IMR-90 (cell line): ENCODE data around the gene ZNF565. TPM values are rescaled to one million over a fixed set of nuclear protein-coding genes. Genes with fewer than 3 reads are reported as not detected.

Source experiments
- ATAC-seq: fragments of 200-7000 bp; cut with Tn5 transposase; 2 replicates; pipeline ENCODE4 v1.9.1; 2020; ENCODE audit warnings: low read depth, mild to moderate bottlenecking, moderate library complexity
- BruUV-seq: library from RNA; stranded (reverse); fragments of 400-500 nt; replicated peaks from 2 replicates; lab custom pipeline; 2021; lab: Mats Ljungman, UMichigan
- CTCF ChIA-PET: fragments of 300-600 bp; formaldehyde crosslinking; extraction: SDS; loops from one replicate; lab custom pipeline; 2021; ENCODE audit warnings: antibody characterized with exemption; lab: Yijun Ruan, JAX
- POLR2A ChIA-PET: fragments of 300-600 bp; sonication (Branson Sonifier 250); formaldehyde crosslinking; loops from one replicate; lab custom pipeline; 2022; ENCODE audit warnings: antibody characterized with exemption; ENCODE audit not compliant: unreplicated experiment; lab: Charles Lee
- DNase-seq: peaks from one replicate; pipeline ENCODE4 v3.0.0; 2013
- H2AFZ ChIP-seq: replicated peaks from 2 replicates; pipeline ENCODE3; 2013; ENCODE audit warnings: low read length, mild to moderate bottlenecking; ENCODE audit not compliant: poor library complexity
- H2AK5ac ChIP-seq: 2 replicates; pipeline ENCODE4 v1.6.1; 2013; ENCODE audit warnings: low read depth, low read length, inconsistent platforms
- H2AK9ac ChIP-seq: replicated peaks from 2 replicates; pipeline ENCODE3; 2013; ENCODE audit warnings: mild to moderate bottlenecking, low read depth, low read length, moderate library complexity; ENCODE audit not compliant: poor library complexity
- H2BK120ac ChIP-seq: 2 replicates; pipeline ENCODE4 v1.6.1; 2013; ENCODE audit warnings: low read depth, low read length, inconsistent platforms
- H2BK15ac ChIP-seq: 3 replicates; pipeline ENCODE4 v1.6.1; 2013; ENCODE audit warnings: low read depth, low read length, inconsistent platforms
- H2BK20ac ChIP-seq: 2 replicates; pipeline ENCODE4 v1.6.1; 2013; ENCODE audit warnings: low read depth, mild to moderate bottlenecking, inconsistent platforms, low read length, moderate library complexity
- H2BK5ac ChIP-seq: 2 replicates; pipeline ENCODE4 v1.6.1; 2013; ENCODE audit warnings: mild to moderate bottlenecking, low read depth, low read length, inconsistent platforms; ENCODE audit not compliant: poor library complexity, severe bottlenecking
- H3K14ac ChIP-seq: replicated peaks from 2 replicates; pipeline ENCODE4 v1.6.1; 2013; ENCODE audit warnings: low read depth, low read length, inconsistent platforms
- H3K18ac ChIP-seq: 2 replicates; pipeline ENCODE4 v1.6.1; 2013; ENCODE audit warnings: low read depth, low read length, control low read depth
- H3K23ac ChIP-seq: 2 replicates; pipeline ENCODE4 v1.6.1; 2013; ENCODE audit warnings: low read depth, low read length, inconsistent platforms
- H3K27ac ChIP-seq: 2 replicates; pipeline ENCODE4 v1.5.1; 2013; ENCODE audit warnings: mild to moderate bottlenecking, control low read depth, low read length; ENCODE audit not compliant: insufficient read depth
- H3K27me3 ChIP-seq: 2 replicates; pipeline ENCODE4 v1.6.1; 2013; ENCODE audit warnings: low read length; ENCODE audit not compliant: control insufficient read depth, insufficient read depth
- H3K36me3 ChIP-seq: 2 replicates; pipeline ENCODE4 v1.6.1; 2013; ENCODE audit warnings: low read length, mixed read lengths; ENCODE audit not compliant: control insufficient read depth, insufficient read depth
- H3K4ac ChIP-seq: 2 replicates; pipeline ENCODE4 v1.6.1; 2013; ENCODE audit warnings: low read depth, low read length, inconsistent platforms
- H3K4me1 ChIP-seq: 2 replicates; pipeline ENCODE4 v1.6.1; 2013; ENCODE audit warnings: low read length, mixed read lengths; ENCODE audit not compliant: control insufficient read depth, insufficient read depth
- H3K4me2 ChIP-seq: 2 replicates; pipeline ENCODE4 v1.6.1; 2013; ENCODE audit warnings: low read depth, mild to moderate bottlenecking, control low read depth, low read length, moderate library complexity
- H3K4me3 ChIP-seq: 2 replicates; pipeline ENCODE4 v1.5.1; 2013; ENCODE audit warnings: low read depth, mild to moderate bottlenecking, control low read depth, low read length, moderate library complexity; ENCODE audit not compliant: insufficient read depth
- H3K56ac ChIP-seq: 2 replicates; pipeline ENCODE4 v1.6.1; 2013; ENCODE audit warnings: low read length, inconsistent platforms; ENCODE audit not compliant: insufficient read depth; ENCODE audit errors: extremely low read depth
- H3K79me1 ChIP-seq, 2 experiments: 2 replicates each; pipeline ENCODE4 v1.6.1; 2013; ENCODE audit warnings: low read length in 2 of 2, inconsistent platforms in 1 of 2, low read depth in 1 of 2
- H3K9ac ChIP-seq: 2 replicates; pipeline ENCODE4 v1.6.1; 2013; ENCODE audit warnings: low read depth, low read length, control low read depth
- H3K9me1 ChIP-seq: 2 replicates; pipeline ENCODE4 v1.6.1; 2013; ENCODE audit warnings: low read length, inconsistent platforms; ENCODE audit not compliant: insufficient read depth
- H3K9me3 ChIP-seq: 2 replicates; pipeline ENCODE4 v1.6.1; 2013; ENCODE audit warnings: low read length; ENCODE audit not compliant: control insufficient read depth, insufficient read depth
- H4K20me1 ChIP-seq: 2 replicates; pipeline ENCODE4 v1.6.1; 2013; ENCODE audit warnings: low read length, inconsistent platforms; ENCODE audit not compliant: insufficient read depth
- H4K5ac ChIP-seq: 2 replicates; pipeline ENCODE4 v1.6.1; 2013; ENCODE audit warnings: mild to moderate bottlenecking, low read depth, low read length, control low read depth
- H4K8ac ChIP-seq, 2 experiments: 2 replicates each; pipeline ENCODE4 v1.6.1; 2013; ENCODE audit warnings: low read depth in 2 of 2, low read length in 2 of 2, control low read depth in 1 of 2, inconsistent platforms in 1 of 2
- H4K91ac ChIP-seq: 2 replicates; pipeline ENCODE4 v1.6.1; 2013; ENCODE audit warnings: low read depth, low read length, inconsistent platforms; ENCODE audit not compliant: insufficient read depth
- BHLHE40 ChIP-seq: fragments of 150-350 bp; IDR thresholded peaks from 2 replicates; pipeline ENCODE4 v1.6.1; 2016; ENCODE audit warnings: mild to moderate bottlenecking, low read depth, low read length
- CEBPB ChIP-seq: IDR thresholded peaks from 2 replicates; pipeline ENCODE4 v1.6.1; 2012; ENCODE audit warnings: low read depth, low read length, improper control_type of control experiment
- CHD1 ChIP-seq: IDR thresholded peaks from 2 replicates; pipeline ENCODE4 v1.6.1; 2012; ENCODE audit warnings: low read depth, low read length, improper control_type of control experiment
- FOS ChIP-seq: fragments of 150-350 bp; IDR thresholded peaks from 2 replicates; pipeline ENCODE4 v1.6.1; 2016; ENCODE audit warnings: low read depth, low read length
- MAFK ChIP-seq: IDR thresholded peaks from 2 replicates; pipeline ENCODE4 v1.6.1; 2012; ENCODE audit warnings: low read depth, low read length, improper control_type of control experiment
- MAZ ChIP-seq: IDR thresholded peaks from 2 replicates; pipeline ENCODE4 v1.6.1; 2012; ENCODE audit warnings: low read depth, mild to moderate bottlenecking, low read length, improper control_type of control experiment, moderate library complexity, borderline replicate concordance
- MXI1 ChIP-seq: IDR thresholded peaks from 2 replicates; pipeline ENCODE4 v1.6.1; 2012; ENCODE audit warnings: low read depth, mild to moderate bottlenecking, low read length, moderate library complexity, borderline replicate concordance
- NFE2L2 ChIP-seq: fragments of 150-350 bp; IDR thresholded peaks from 2 replicates; pipeline ENCODE4 v1.6.1; 2016; ENCODE audit warnings: low read depth, mild to moderate bottlenecking, low read length
- POLR2A ChIP-seq: IDR thresholded peaks from 2 replicates; pipeline ENCODE4 v1.6.1; 2012; ENCODE audit warnings: mild to moderate bottlenecking, low read depth, low read length
- RAD21 ChIP-seq: IDR thresholded peaks from 2 replicates; pipeline ENCODE4 v1.6.1; 2012; ENCODE audit warnings: low read length, improper control_type of control experiment
- RCOR1 ChIP-seq: IDR thresholded peaks from 2 replicates; pipeline ENCODE4 v1.6.1; 2012; ENCODE audit warnings: mild to moderate bottlenecking, low read length, improper control_type of control experiment; ENCODE audit not compliant: insufficient replicate concordance
- RFX5 ChIP-seq: IDR thresholded peaks from 2 replicates; pipeline ENCODE4 v1.8.0; 2012; ENCODE audit warnings: low read depth, mild to moderate bottlenecking, low read length, moderate library complexity
- SMC3 ChIP-seq: fragments of 150-350 bp; IDR thresholded peaks from 2 replicates; pipeline ENCODE4 v1.6.1; 2016; ENCODE audit warnings: low read depth, mild to moderate bottlenecking, antibody characterized with exemption, low read length, moderate library complexity
- WGBS, 2 experiments: methylation state at CpG; one replicate each; pipeline versions ENCODE4 v1.1.5 to v1.1.7; 2013; ENCODE audit warnings: missing lambda C conversion rate in 2 of 2; ENCODE audit not compliant: insufficient read length in 1 of 2; ENCODE audit errors: extremely low coverage in 2 of 2; 5-methylcytosine and 5-hydroxymethylcytosine counted together
- dilution Hi-C: fragments of 300-500 bp; cut with HindIII; formaldehyde crosslinking; loops from one replicate; pipeline ENCODE4 v1.14.3; 2018; ENCODE audit warnings: low sequenced_read_pairs; ENCODE audit not compliant: unreplicated experiment
- in situ Hi-C: fragments of 300-500 bp; cut with MboI; formaldehyde crosslinking; loops from 3 replicates; pipeline ENCODE4 v1.14.3; 2019; ENCODE audit warnings: low sequenced_read_pairs, inconsistent platforms, mixed read lengths
- intact Hi-C: fragments of 100-400 bp; cut with micrococcal nuclease; formaldehyde crosslinking; loops from 2 replicates; pipeline ENCODE4 v1.10.0; 2022
- polyA plus RNA-seq, 3 experiments: library from polyadenylated mRNA; depleted of rRNA; stranded (reverse); fragments of >200 nt; gene quantifications; 2 replicates each; pipeline ENCODE4 v1.2.3, GENCODE V29; 2012; ENCODE audit warnings: low replicate concordance in 1 of 3
- total RNA-seq: library from RNA; depleted of rRNA; stranded (reverse); fragments of >200 nt; gene quantifications from 2 replicates; pipeline ENCODE4 v1.2.3, GENCODE V29; 2012
- TF ChIP-seq, protein P1 (sequence below): fragments of 150-350 bp; IDR thresholded peaks from 2 replicates; pipeline ENCODE4 v1.6.1; 2016; ENCODE audit warnings: low read depth, mild to moderate bottlenecking, low read length, moderate library complexity, borderline replicate concordance
- TF ChIP-seq, protein P2 (sequence below): conservative IDR thresholded peaks from 2 replicates; pipeline ENCODE4 v1.5.1; 2012; ENCODE audit warnings: mild to moderate bottlenecking, low read depth, low read length, improper control_type of control experiment
- TF ChIP-seq, protein P3 (sequence below): fragments of 150-350 bp; IDR thresholded peaks from 2 replicates; pipeline ENCODE4 v1.6.1; 2017; ENCODE audit warnings: mild to moderate bottlenecking, antibody characterized with exemption, low read length, low read depth

The ZNF565 gene
- total and polyA plus RNA-seq, 2 of the 4 experiments (the other 2 are of a cell fraction), result 2.3 to 7.5 TPM

DNA sequence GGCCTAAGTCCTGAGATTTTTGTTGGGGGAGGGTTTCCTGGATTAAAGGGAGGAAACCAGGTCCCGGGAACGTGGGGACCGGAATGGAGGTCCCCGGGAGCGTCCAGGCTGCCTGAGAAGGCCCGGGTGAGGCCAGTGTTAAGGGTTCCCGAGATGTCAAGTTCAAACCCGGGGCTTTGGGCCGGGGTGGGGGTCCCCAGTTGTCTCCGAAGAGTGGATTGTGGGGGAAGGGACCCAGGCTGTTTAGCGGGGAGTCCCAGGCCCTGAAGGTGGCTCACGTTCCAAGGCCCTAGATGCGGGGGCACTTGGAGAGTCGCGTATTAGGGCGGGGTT lies 62.5 kb downstream of the ZNF565 start:
- no peaks in the 10 kb centered on the region; the same call in 1 of the 2 replicates for H3K9me1 ChIP-seq
- no peak overlapping the region for H3K18ac ChIP-seq
- H3K9ac ChIP-seq, result no peak overlapping the region
- H4K20me1 ChIP-seq, result peaks cover 10% of the 10 kb centered on the region
- DNase-seq, result no peak
- BruUV-seq, result no TSS peak
- H2BK20ac ChIP-seq, result no peak overlapping the region
- no peak overlapping the region for H2AK9ac ChIP-seq
- no peak overlapping the region for H2AK5ac ChIP-seq
- no peak overlapping the region for H3K27ac ChIP-seq
- 26% methylated on average over 6 of the region's 16 CpGs; no CpG with 5 or more reads in 1 of the 2 experiments for WGBS, 2 experiments
- no peak overlapping the region for H4K91ac ChIP-seq
- peaks cover 33% of the 10 kb centered on the region for H3K36me3 ChIP-seq
- no peak overlapping the region; the same call in 1 of the 2 replicates for H3K4me2 ChIP-seq
- in situ Hi-C loops (no loop called here), dilution Hi-C loops (no loop called here), intact Hi-C loops (no loop called here)
- no peak overlapping the region for H2BK5ac ChIP-seq
- peak overlapping the region in 1 of 2 experiments; percentile 13; a peak in 1 of 4 replicates for H4K8ac ChIP-seq
- no peak overlapping the region for H2BK120ac ChIP-seq
- ChIA-PET POLR2A (interaction anchor here (0.6 kb wide), 2 partner anchors 257 to 1149 kb away, joined by 3 to 5 read pairs; no protein-coding TSS in a partner anchor), CTCF (no interaction called here)
- peaks cover 6% of the 10 kb centered on the region; the same call in 1 of the 2 replicates for H3K4me1 ChIP-seq
- H3K23ac ChIP-seq, result no peak overlapping the region
- no peaks in the 10 kb centered on the region for H3K9me3 ChIP-seq
- no peaks in the 10 kb centered on the region for H3K27me3 ChIP-seq
- TF ChIP-seq MXI1 (no peak), BHLHE40 (no peak), RAD21 (no peak), POLR2A (no peak), NFE2L2 (no peak), CHD1 (no peak), RCOR1 (no peak), CEBPB (no peak), SMC3 (no peak), MAZ (no peak), MAFK (no peak), FOS (no peak), RFX5 (no peak)
- TF ChIP-seq, protein P1, sequence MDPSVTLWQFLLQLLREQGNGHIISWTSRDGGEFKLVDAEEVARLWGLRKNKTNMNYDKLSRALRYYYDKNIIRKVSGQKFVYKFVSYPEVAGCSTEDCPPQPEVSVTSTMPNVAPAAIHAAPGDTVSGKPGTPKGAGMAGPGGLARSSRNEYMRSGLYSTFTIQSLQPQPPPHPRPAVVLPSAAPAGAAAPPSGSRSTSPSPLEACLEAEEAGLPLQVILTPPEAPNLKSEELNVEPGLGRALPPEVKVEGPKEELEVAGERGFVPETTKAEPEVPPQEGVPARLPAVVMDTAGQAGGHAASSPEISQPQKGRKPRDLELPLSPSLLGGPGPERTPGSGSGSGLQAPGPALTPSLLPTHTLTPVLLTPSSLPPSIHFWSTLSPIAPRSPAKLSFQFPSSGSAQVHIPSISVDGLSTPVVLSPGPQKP, result no peak
- TF ChIP-seq, protein P2, sequence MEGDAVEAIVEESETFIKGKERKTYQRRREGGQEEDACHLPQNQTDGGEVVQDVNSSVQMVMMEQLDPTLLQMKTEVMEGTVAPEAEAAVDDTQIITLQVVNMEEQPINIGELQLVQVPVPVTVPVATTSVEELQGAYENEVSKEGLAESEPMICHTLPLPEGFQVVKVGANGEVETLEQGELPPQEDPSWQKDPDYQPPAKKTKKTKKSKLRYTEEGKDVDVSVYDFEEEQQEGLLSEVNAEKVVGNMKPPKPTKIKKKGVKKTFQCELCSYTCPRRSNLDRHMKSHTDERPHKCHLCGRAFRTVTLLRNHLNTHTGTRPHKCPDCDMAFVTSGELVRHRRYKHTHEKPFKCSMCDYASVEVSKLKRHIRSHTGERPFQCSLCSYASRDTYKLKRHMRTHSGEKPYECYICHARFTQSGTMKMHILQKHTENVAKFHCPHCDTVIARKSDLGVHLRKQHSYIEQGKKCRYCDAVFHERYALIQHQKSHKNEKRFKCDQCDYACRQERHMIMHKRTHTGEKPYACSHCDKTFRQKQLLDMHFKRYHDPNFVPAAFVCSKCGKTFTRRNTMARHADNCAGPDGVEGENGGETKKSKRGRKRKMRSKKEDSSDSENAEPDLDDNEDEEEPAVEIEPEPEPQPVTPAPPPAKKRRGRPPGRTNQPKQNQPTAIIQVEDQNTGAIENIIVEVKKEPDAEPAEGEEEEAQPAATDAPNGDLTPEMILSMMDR, result no peak
- TF ChIP-seq, protein P3, sequence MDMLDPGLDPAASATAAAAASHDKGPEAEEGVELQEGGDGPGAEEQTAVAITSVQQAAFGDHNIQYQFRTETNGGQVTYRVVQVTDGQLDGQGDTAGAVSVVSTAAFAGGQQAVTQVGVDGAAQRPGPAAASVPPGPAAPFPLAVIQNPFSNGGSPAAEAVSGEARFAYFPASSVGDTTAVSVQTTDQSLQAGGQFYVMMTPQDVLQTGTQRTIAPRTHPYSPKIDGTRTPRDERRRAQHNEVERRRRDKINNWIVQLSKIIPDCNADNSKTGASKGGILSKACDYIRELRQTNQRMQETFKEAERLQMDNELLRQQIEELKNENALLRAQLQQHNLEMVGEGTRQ, result no peak
- no peak for ATAC-seq
- peaks cover 4 to 32% of the 10 kb centered on the region in 2 experiments; a peak in 2 of 4 replicates for H3K79me1 ChIP-seq
- H2BK15ac ChIP-seq, result no peak overlapping the region
- H3K4ac ChIP-seq, result no peak overlapping the region
- no peak overlapping the region for H3K14ac ChIP-seq
- H3K56ac ChIP-seq, result no peak overlapping the region
- H4K5ac ChIP-seq, result no peak overlapping the region; the same call in 1 of the 2 replicates
- H2AFZ ChIP-seq, result peak overlapping the region; percentile 51
- 0 out of 2 replicates have a peak overlapping the region, but pooled peaks have one; percentile 1 for H3K4me3 ChIP-seq
